GM15510 (cell line): ENCODE results near the gene KCNJ15.

Experiments used
- POLR2A ChIP-seq: IDR thresholded peaks from 3 replicates; pipeline ENCODE4 v1.6.1; 2011; ENCODE audit warnings: borderline replicate concordance; ENCODE audit not compliant: insufficient read length; ENCODE audit errors: extremely low read depth

KCNJ15 gene

GRCh38 chr21:38273745-38274542 lies 17.2 kb downstream of the KCNJ15 start:
- no peak for TF ChIP-seq POLR2A

DNA sequence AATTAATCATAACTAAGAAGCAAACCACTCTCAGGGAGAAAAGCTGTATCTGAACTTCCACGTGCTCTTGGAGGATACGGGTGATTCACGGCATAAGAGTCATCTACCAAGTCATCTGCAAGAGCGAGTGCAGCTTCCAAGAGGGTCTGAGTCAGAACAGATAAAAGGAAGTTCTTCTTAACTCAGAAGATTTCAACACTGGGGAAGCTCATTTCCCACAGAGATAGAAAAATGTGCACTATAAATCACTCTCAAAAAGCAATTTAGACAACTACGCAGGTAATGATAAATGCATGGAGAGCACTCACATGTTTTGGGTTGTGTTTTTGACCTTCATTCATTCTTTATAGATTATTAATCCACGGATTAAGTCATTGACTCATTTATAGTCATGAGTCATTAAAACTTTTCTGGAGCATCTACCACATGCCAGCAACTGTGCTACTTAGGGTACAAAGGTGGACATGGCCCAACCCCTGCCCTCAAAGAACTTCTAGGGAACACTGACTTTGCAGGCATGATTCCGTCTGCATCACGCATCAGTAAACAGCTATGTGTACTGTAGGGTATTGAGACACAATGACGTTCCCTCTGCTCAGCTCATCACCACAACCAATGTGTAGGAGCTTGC lies 20.8 kb downstream of the KCNJ15 start:
- TF ChIP-seq POLR2A, result no peak

- TF ChIP-seq POLR2A, result no peak
Measured at GRCh38 chr21:38280454-38280853, 23.7 kb downstream of the KCNJ15 start.

DNA sequence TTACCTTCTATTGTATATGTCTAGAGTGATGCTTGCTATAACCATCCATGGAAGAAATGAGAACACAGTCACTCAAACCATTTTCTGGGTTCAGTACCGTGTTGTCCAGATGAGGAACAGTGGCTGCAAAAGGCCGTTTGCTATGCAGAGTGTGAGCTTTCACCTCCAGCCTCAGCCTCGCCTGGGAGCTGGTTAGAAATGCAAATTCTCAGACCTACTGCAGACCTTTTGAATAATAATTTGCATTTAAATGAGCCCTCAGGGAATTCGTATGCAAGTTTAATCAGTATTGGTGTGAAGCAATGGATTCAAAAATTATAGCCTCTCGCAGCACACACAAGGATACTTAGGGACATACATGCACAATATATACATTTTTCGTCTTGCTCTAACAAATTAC lies 24.1 kb downstream of the KCNJ15 start:
- TF ChIP-seq POLR2A, result no peak

- TF ChIP-seq POLR2A, result no peak
Measured at GRCh38 chr21:38282921-38283320, 26.1 kb downstream of the KCNJ15 start.

GRCh38 chr21:38284216-38284615 lies 27.4 kb downstream of the KCNJ15 start:
- no peak for TF ChIP-seq POLR2A

GRCh38 chr21:38286739-38287471 lies 30.1 kb downstream of the KCNJ15 start:
- no peak for TF ChIP-seq POLR2A

GRCh38 chr21:38287476-38287875 lies 30.7 kb downstream of the KCNJ15 start:
- no peak for TF ChIP-seq POLR2A

DNA sequence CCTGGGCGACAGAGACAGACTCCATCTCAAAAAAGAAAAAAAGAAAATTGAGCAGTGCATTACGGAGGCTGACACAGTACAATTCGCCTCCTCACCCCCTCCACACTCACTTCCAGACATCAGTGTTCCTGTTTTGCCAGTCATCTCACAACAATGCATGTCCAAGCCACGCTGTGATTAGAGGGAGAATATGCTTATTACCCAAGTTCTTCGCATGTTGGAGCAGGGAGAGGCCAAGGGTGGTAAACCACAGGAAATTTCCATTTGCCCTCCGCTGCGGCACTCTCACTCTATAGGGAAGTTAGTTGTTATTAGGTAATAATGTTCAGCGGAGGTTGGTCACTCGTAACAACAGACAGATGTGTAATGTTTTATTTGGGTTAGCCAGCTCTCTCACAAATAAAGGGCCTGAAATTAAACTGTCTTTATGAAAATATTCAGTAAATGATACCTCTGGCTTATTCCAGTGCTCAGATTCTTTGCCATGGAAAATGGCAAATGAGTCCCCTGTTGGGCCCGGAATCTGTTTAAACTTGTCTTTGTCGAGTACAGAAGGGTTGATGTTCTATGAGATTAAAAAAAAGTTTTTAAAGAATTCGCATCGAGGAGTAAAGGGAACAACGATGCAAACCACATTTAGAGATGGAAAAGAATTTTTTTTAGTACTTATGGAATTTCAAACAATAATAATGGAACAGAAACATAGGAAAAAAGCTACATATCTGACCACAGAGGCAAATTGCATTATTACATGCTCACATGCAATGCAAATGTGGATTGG lies 33.1 kb downstream of the KCNJ15 start:
- TF ChIP-seq POLR2A, result no peak

- no peak for TF ChIP-seq POLR2A
Measured at GRCh38 chr21:38290809-38291208, 34.0 kb downstream of the KCNJ15 start.

GRCh38 chr21:38291874-38292273 lies 35.1 kb downstream of the KCNJ15 start:
- TF ChIP-seq POLR2A, result no peak

- no peak for TF ChIP-seq POLR2A
Measured at GRCh38 chr21:38293113-38293512, 36.3 kb downstream of the KCNJ15 start.

GRCh38 chr21:38293765-38294164 lies 37.0 kb downstream of the KCNJ15 start:
- TF ChIP-seq POLR2A, result no peak

DNA sequence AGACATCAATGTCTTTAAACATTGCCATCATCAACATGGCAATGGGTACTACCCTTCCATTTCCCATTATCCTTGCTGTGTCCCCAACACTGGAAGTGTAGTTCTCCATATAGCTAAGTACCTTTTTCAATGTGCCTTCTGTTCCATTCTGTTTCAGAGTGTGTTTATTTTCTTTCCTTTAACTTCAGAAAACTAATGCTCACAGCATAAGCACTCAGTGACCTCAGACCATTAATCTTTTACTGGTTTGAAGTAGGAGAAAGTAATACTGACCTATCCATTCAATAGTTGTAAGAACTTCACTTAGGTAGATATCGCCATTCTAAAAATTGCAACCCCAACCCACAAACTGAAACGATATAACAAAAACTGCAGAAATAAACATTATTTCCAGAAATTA lies 37.8 kb downstream of the KCNJ15 start:
- TF ChIP-seq POLR2A, result no peak

DNA sequence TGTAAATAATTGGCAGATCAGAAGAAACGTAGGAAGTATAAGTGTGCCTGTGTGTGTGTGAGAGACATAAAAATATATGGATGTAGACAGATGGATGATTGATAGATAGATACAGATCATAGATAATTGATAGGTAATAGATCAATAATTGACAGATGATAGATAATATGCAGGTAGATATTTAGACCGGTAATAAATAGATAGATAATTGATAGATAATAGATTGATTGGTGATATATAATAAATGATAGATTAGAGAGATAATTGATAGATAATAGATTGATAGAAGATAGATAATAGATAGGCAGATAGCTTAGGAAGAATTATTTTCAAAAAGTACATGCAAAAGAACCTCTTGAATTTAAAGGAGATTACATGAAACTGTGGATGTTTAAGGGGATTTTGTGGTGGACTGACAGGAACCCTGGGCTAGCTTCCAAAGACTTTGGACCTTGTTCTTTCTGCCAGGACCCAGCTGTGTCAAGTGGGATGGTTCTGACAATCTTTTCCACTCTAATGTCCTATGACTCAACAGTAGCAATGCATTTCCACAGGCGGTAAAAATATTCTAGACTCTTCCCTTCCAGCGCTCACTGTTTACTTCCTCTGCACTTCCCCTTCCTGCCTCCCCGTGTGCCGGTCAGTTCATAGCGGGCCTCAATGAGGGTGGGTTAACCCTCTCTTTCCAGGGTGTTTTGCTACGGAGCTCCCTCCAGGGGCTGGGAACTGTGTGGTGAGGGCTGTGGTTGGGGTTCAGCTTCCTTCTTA lies 39.4 kb downstream of the KCNJ15 start:
- no peak for TF ChIP-seq POLR2A

DNA sequence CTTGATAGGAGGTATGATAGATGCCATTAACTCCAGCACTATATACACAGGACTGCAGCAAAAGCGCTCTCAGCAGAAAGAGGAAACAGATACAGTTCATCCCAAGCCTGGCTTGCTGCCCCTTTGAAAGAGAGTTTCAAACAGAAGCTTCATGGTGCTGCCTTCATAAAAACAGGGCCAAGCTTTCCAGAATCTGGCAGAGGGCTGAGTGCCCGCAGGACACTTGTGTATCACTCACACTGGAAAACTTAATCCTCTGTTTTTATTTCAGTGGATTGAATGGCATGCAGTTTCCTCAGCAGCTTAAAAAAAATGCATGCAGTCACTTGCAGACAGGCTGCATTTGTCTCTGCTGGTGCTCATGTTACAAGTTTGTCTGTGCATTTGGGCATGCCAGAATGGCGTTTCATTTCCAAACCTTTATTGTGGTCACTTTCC lies 40.4 kb downstream of the KCNJ15 start:
- no peak for TF ChIP-seq POLR2A
